ENCODE measurements around the gene DCPS. TPM values are rescaled to one million over a fixed set of nuclear protein-coding genes. Genes with fewer than 3 reads are reported as not detected.

DCPS gene
- total RNA-seq, 1 donor from 2014 or later, result 15.5 TPM

DNA sequence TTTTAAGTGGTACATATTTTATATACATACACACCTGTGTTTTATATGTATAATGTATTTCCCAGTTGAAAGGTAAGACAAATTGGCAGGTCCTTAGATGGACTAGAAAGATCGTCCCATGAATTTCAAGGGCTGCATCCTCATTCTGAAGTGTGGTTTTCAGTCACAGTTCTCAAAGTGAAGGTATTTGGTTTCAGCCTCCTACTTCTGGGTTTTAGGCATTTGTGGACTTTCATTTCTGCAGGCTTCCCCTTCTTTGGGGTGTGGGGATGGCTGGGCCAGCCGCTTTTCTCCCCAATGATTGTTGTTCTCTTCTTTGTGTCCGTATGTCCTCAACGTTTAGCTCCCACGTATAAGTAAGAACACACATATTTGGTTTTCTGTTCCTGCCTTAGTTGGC is 10.0 kb downstream of the DCPS start:
- no peak for DNase-seq (ENCODE audit: extremely low spot score in 2 of 2)
- TF ChIP-seq, protein P1, sequence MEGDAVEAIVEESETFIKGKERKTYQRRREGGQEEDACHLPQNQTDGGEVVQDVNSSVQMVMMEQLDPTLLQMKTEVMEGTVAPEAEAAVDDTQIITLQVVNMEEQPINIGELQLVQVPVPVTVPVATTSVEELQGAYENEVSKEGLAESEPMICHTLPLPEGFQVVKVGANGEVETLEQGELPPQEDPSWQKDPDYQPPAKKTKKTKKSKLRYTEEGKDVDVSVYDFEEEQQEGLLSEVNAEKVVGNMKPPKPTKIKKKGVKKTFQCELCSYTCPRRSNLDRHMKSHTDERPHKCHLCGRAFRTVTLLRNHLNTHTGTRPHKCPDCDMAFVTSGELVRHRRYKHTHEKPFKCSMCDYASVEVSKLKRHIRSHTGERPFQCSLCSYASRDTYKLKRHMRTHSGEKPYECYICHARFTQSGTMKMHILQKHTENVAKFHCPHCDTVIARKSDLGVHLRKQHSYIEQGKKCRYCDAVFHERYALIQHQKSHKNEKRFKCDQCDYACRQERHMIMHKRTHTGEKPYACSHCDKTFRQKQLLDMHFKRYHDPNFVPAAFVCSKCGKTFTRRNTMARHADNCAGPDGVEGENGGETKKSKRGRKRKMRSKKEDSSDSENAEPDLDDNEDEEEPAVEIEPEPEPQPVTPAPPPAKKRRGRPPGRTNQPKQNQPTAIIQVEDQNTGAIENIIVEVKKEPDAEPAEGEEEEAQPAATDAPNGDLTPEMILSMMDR (IDR thresholded peaks at IDR 0.05), result no peak
- TF ChIP-seq POLR2AphosphoS5 (IDR thresholded peaks at IDR 0.05; ENCODE audit: insufficient read depth in 1 of 2, low read depth in 1 of 2), result no peak
- no peak for TF ChIP-seq POLR2A (IDR thresholded peaks at IDR 0.05)
- H3K9me3 ChIP-seq, result no peaks in the 10 kb centered on the region
- peaks cover 26% of the 10 kb centered on the region for H3K4me1 ChIP-seq
- H3K36me3 ChIP-seq, result no peaks in the 10 kb centered on the region
- intact Hi-C loops (cut with DNase I), result loop anchor here (5.0 kb wide), 1 partner anchor 168 kb away; no protein-coding TSS in a partner anchor
- H3K27ac ChIP-seq, result no peak overlapping the region
- no peaks in the 10 kb centered on the region for H3K27me3 ChIP-seq
- H3K4me3 ChIP-seq, result no peak overlapping the region

DNA sequence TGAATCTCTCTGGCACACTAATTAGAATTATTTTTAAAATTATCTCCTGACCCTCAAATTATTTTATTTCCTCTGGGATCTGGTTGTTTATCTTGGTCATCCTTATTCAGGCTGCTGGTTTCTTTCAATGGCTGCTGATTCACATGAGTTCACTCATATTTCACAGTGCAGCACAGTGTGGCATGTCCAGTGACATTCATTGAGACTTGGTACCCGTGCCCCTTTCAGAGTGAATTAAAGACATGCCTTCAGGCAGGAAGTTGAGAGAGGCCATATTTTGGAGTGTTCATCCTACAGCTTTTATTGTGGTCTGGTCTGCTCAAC is 13.5 kb downstream of the DCPS start:
- Histone ChIP-seq H3K4me1 (peaks cover 30% of the 10 kb centered on the region), H3K27ac (peak overlapping the region; percentile 86), H3K4me3 (peak overlapping the region; percentile 13 to 34), H3K27me3 (no peaks in the 10 kb centered on the region), H3K9me3 (no peaks in the 10 kb centered on the region), H3K36me3 (no peaks in the 10 kb centered on the region)
- no peak for DNase-seq (ENCODE audit: extremely low spot score in 2 of 2)
- TF ChIP-seq, protein P1 (IDR thresholded peaks at IDR 0.05), result no peak
- intact Hi-C loops (cut with DNase I), result no loop called here

DNA sequence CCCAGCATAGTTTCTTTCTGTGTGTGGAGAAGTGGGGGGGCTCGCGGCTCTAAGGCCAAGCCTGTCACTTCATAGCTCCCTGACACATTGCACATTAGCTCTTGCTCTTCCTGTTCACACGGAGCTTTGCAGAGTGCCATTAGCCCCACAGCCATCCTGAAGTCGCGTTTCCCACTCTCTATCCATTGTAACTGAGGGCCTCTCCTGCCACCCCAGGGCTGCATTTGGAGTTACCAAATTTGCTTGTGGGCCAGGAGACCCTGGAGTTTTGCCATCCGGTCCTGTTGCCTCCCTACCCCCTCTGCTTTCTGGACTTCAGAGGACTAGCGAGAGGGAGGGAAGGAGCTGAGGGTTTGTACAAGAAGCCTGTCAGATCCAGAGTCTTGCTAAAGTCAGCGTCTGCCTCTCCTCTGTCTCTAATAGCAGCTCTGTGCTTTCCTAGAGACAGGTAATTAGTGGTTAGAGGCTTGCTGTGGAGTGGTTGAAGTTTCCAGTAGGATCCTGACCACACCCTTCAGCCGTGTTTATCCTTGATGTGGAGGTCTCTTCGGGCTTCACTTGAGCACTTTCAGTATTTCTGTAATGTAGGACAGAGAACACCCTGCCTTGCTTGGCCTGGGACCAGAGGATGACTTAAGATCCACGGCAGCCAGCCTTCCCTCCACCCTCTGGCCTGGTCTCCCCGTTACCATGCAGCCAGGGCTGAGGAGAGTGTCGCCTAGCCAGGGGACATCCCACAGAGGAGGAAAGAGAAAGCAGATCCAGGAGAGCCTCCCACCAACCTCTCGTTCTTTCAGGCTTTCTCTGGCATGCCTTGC is 14.1 kb downstream of the DCPS start:
- intact Hi-C loops (cut with DNase I), result no loop called here
- no peaks in the 10 kb centered on the region for H3K9me3 ChIP-seq
- TF ChIP-seq POLR2AphosphoS5 (IDR thresholded peaks at IDR 0.05; ENCODE audit: insufficient read depth in 1 of 2, low read depth in 1 of 2), result peak; percentile 7 to 82
- TF ChIP-seq POLR2A (IDR thresholded peaks at IDR 0.05), result no peak
- no peak for DNase-seq (ENCODE audit: extremely low spot score in 2 of 2)
- H3K4me3 ChIP-seq, result peak overlapping the region; percentile 13 to 34
- H3K4me1 ChIP-seq, result peaks cover 30% of the 10 kb centered on the region
- H3K27ac ChIP-seq, result peak overlapping the region; percentile 86
- no peaks in the 10 kb centered on the region for H3K27me3 ChIP-seq
- no peaks in the 10 kb centered on the region for H3K36me3 ChIP-seq

DNA sequence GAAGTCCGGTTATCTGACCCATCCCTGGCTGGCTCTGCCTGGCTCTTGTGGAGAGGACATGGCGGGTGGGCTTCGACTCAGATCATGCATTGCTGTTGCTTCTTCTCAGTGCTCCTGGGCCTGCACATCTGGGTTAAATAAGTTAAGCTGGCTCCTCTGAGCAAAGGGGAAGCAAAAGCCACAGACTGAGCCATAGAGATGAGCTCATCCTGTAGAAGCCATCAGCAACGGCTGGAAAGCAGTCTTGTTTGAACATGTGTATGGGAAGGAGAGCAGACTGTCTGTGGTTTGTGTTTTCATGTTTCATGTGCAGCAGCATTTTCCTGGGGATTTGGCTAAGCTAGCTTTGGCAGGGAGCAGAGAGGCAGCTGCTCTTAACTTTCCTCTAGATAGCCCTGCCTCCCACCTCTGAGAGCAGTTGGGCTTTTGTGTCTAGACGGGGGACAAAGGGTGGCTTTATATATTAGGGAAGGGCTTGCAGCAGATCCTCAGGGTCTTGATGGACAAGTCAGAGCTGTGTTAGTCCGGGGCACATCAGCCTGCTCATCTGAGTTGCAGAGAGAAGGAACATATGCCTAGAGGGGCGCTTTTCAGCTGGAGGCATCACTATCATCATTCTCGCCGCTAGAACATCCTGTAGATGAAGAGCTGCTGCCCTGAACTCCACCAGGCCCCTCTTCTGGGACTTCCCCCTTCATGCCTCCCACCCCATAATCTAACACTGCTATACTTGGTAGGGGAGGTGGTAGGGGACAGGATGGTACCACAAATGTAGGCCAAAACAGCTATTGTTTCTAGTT is 14.9 kb downstream of the DCPS start:
- intact Hi-C loops (cut with DNase I), result no loop called here
- DNase-seq (ENCODE audit: extremely low spot score in 2 of 2), result peak in 1 of 2 donors; percentile 93

DNA sequence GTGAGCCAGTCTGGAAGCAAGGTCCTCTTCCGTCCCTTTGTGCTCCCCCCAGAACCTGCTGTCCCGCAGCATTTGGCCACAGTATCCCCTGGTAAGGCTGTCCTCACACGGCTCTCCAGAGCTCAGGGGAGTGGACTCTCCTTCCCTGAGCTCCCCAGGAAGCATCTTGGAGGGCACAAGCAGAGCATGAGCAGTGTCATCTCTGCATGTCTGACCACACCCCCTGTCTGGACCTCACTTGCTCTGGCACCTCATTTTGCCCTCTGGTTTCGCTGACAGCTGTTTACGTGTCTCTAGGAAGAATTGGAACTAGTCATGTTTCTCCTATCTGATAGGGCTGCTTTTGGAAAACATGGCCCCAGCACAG is 15.5 kb downstream of the DCPS start:
- Histone ChIP-seq H3K4me3 (no peak overlapping the region), H3K9me3 (no peaks in the 10 kb centered on the region), H3K36me3 (no peaks in the 10 kb centered on the region), H3K27ac (peak overlapping the region; percentile 86), H3K4me1 (peaks cover 30% of the 10 kb centered on the region), H3K27me3 (no peaks in the 10 kb centered on the region)
- DNase-seq (ENCODE audit: extremely low spot score in 2 of 2), result no peak
- TF ChIP-seq, protein P1 (IDR thresholded peaks at IDR 0.05), result no peak
- TF ChIP-seq POLR2AphosphoS5 (IDR thresholded peaks at IDR 0.05; ENCODE audit: insufficient read depth in 1 of 2, low read depth in 1 of 2) (no peak), POLR2A (IDR thresholded peaks at IDR 0.05) (no peak)
- intact Hi-C loops (cut with DNase I), result no loop called here

More for the DNA sequence above, 14.9 kb downstream of the DCPS start:
- H3K4me3 ChIP-seq, result peak overlapping the region; percentile 13 to 34
- no peaks in the 10 kb centered on the region for H3K36me3 ChIP-seq
- TF ChIP-seq, protein P1 (IDR thresholded peaks at IDR 0.05), result no peak
- TF ChIP-seq POLR2A (IDR thresholded peaks at IDR 0.05), result no peak
- peak in 1 of 2 donors; percentile 57 for TF ChIP-seq POLR2AphosphoS5 (IDR thresholded peaks at IDR 0.05; ENCODE audit: insufficient read depth in 1 of 2, low read depth in 1 of 2)
- peaks cover 30% of the 10 kb centered on the region for H3K4me1 ChIP-seq
- no peaks in the 10 kb centered on the region for H3K27me3 ChIP-seq
- peak overlapping the region; percentile 86 for H3K27ac ChIP-seq
- no peaks in the 10 kb centered on the region for H3K9me3 ChIP-seq
